ENCODE results near the gene GALNT14. TPM values are rescaled to one million over a fixed set of nuclear protein-coding genes. Genes with fewer than 3 reads are reported as not detected.

Gene GALNT14
- total RNA-seq, 1 experiment from 2014 or later = 2.7 TPM

DNA sequence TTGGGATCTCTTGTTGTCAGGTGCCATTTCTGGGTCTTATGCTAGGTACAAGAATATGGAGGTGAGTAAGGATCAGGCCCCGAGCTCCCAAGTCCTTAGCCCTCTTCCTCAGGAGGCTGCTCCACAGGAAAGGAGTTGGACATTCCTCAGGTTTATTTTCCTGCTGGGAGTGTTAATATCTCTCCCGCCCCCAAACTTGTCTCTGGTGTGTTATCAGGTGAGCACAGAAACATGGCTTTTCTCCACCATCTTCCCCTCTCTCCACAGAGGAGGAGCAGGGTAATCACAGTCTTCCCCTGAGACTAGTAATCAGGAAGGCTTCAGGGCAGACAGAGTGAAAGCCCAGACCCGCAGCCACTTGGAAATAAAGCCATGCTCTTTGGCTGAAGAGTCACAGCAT, 257.7 kb downstream of the GALNT14 start:
- TF ChIP-seq CTCF (conservative IDR thresholded peaks at IDR 0.05) = no peak
- H2BK12ac ChIP-seq (ENCODE audit: insufficient read length, low read depth, low read length) = no peak overlapping the region

More for the DNA sequence above, 257.7 kb downstream of the GALNT14 start:
- no peaks in the 10 kb centered on the region for H4K20me1 ChIP-seq (ENCODE audit: control insufficient read depth, insufficient read depth, insufficient read length)
- no peak overlapping the region for H2BK120ac ChIP-seq (ENCODE audit: low read depth, low read length, poor library complexity, severe bottlenecking)
- DNase-seq = no peak
- Mint-ChIP-seq H3K4me3 (no peak overlapping the region), H3K4me1 (peaks cover 24% of the 10 kb centered on the region in 2 experiments), H3K27me3 (ENCODE audit: low read depth) (peaks cover 7% of the 10 kb centered on the region), H3K9me3 (peaks cover 4 to 8% of the 10 kb centered on the region in 2 experiments; a peak in 4 of 5 replicates), H3K36me3 (ENCODE audit: insufficient read depth in 1 of 3, low read depth in 3 of 3) (peaks cover 5 to 7% (median 6%) of the 10 kb centered on the region in 3 experiments; a peak in 5 of 7 replicates), H3K27ac (no peak overlapping the region)
- H2BK20ac ChIP-seq (ENCODE audit: low read depth, low read length, poor library complexity, severe bottlenecking) = no peak overlapping the region
- no peak overlapping the region for H2BK15ac ChIP-seq (ENCODE audit: low read depth, low read length)
- no peaks in the 10 kb centered on the region for H3K27me3 ChIP-seq (ENCODE audit: insufficient read depth, low read length)
- no peak overlapping the region for H3K4me2 ChIP-seq (ENCODE audit: insufficient read depth, insufficient read length, low read length)
- no peak overlapping the region for H3T11ph ChIP-seq (ENCODE audit: low read length)
- peaks cover 4% of the 10 kb centered on the region; the same call in 1 of the 2 replicates for H3K4me1 ChIP-seq (ENCODE audit: insufficient read depth, low read length)
- no peaks in the 10 kb centered on the region for H3K9me3 ChIP-seq (ENCODE audit: control insufficient read depth, low read depth, low read length)
- H3K23ac ChIP-seq (ENCODE audit: insufficient read length, low read depth, low read length) = no peak overlapping the region
- H4K5ac ChIP-seq (ENCODE audit: insufficient read length, low read depth, low read length) = no peak overlapping the region
- no peaks in the 10 kb centered on the region for H3K23me2 ChIP-seq (ENCODE audit: insufficient read length, low read depth, low read length, poor library complexity, severe bottlenecking)
- no peak overlapping the region for H3K27ac ChIP-seq (ENCODE audit: insufficient read length, low read depth, low read length)
- H3K56ac ChIP-seq (ENCODE audit: insufficient read length, low read depth, low read length) = no peak overlapping the region
- H3K9ac ChIP-seq (ENCODE audit: extremely low read depth, insufficient read length, low read length) = no peak overlapping the region
- no peak overlapping the region for H2BK5ac ChIP-seq (ENCODE audit: insufficient read length, low read length)
- no peaks in the 10 kb centered on the region for H3K79me1 ChIP-seq (ENCODE audit: insufficient read depth, low read depth, low read length, poor library complexity, severe bottlenecking)
- no peak overlapping the region for H3K4ac ChIP-seq (ENCODE audit: low read depth, low read length)
- no peak overlapping the region for H4K8ac ChIP-seq (replicated peaks; ENCODE audit: insufficient read length, low read depth, low read length)
- no peaks in the 10 kb centered on the region for H3K79me2 ChIP-seq (ENCODE audit: insufficient read depth, low read length)
- H3K18ac ChIP-seq (ENCODE audit: insufficient read length, low read depth, low read length) = no peak overlapping the region
- H2AK5ac ChIP-seq (ENCODE audit: insufficient read length, low read length) = no peak overlapping the region
- WGBS (ENCODE audit: extremely low coverage, insufficient read length, low lambda C conversion rate) = no CpG with 5 or more reads among the region's 3 CpGs
- H4K91ac ChIP-seq (ENCODE audit: insufficient read length, low read depth, low read length) = no peak overlapping the region
- H2AFZ ChIP-seq (ENCODE audit: low read length) = no peak overlapping the region
- no peak overlapping the region for H3K14ac ChIP-seq (ENCODE audit: insufficient read depth, low read length)

Measured in H9 (cell line).